GM13976 (cell line): ENCODE results near the gene SPOCK1.

ENCODE experiments used
- DNase-seq: peaks from one replicate; pipeline ENCODE4 v3.0.0; 2012; ENCODE audit warnings: low spot score
- in situ Hi-C: fragments of 300-500 bp; cut with MboI; formaldehyde crosslinking; loops from one replicate; pipeline ENCODE4 v1.12.0; 2022; ENCODE audit warnings: low sequenced_read_pairs, mixed read lengths, inconsistent platforms; ENCODE audit not compliant: unreplicated experiment
- TF ChIP-seq, protein P1 (sequence below): IDR thresholded peaks from 2 replicates; pipeline ENCODE4 v1.5.1; 2012; ENCODE audit warnings: borderline replicate concordance, mild to moderate bottlenecking; ENCODE audit not compliant: insufficient read depth; ENCODE audit errors: extremely low read depth, missing control alignments, control extremely low read depth

The SPOCK1 gene

DNA sequence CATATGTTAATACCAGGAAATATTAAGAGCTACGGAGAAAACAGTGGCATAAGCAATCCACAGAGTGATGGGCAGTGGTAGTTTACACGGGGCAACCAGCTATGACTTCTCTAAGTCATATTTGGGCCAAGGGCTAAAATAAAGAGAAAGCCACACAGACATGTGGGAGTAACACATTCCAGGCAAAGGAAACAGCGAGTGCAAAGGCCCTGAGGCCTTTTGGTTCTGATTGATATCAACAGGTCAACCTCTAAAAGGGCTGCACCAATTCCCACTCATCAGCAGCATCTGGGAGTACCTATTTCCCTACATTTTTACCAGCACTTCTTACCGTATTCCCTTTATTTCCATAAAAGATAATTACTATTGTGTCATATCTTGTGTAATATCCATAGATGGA lies 173.4 kb downstream of the SPOCK1 start:
- in situ Hi-C loops = no loop called here
- DNase-seq = no peak
- TF ChIP-seq, protein P1, sequence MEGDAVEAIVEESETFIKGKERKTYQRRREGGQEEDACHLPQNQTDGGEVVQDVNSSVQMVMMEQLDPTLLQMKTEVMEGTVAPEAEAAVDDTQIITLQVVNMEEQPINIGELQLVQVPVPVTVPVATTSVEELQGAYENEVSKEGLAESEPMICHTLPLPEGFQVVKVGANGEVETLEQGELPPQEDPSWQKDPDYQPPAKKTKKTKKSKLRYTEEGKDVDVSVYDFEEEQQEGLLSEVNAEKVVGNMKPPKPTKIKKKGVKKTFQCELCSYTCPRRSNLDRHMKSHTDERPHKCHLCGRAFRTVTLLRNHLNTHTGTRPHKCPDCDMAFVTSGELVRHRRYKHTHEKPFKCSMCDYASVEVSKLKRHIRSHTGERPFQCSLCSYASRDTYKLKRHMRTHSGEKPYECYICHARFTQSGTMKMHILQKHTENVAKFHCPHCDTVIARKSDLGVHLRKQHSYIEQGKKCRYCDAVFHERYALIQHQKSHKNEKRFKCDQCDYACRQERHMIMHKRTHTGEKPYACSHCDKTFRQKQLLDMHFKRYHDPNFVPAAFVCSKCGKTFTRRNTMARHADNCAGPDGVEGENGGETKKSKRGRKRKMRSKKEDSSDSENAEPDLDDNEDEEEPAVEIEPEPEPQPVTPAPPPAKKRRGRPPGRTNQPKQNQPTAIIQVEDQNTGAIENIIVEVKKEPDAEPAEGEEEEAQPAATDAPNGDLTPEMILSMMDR = no peak

DNA sequence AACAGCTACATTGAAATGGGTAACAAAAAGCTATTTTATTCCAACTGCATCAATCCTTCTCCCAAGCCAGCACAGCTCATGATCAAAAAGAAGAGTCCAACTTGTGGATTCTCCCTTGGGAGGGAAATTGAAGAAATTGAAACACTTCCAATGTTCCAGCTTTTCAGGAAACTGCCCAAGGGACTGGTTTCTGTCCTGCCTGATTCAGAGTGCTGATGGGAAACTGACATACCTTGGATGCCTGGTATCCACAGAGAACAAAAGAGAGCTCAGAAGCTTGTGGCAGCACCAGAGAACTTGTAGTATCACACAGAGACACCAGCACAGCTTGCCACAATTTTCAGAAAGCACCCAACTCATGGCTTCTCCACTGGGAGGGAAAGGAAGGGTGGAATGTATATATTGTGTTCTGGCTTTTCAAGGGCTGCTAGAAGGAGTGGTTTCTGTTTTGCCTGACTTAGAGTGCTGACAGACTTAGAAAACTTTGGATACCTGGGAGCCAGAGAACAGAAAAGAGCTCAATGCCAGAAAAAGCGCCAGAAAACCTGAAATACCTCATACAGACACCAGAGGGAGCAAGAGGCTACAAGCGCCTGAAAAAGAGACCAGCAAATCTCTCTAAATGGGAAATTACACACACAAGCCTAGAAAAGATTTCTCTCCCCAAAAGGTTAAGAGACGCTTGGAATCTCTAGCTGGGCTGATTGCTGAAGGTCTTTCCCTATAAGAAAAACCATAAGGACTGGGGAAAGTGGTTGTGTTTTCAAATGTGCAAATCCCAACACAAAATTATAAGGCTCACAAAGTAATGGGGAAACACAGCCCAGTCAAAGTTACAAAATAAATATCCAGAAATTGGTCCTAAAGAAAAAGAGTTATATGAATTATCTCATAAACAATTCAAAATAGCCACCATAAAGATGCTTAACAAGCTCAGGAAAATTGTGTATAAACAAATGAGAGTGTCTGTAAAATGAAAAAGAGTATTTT lies 178.8 kb downstream of the SPOCK1 start:
- DNase-seq = peak; percentile 75
- TF ChIP-seq, protein P1 = peak; percentile 51
- in situ Hi-C loops = no loop called here

DNA sequence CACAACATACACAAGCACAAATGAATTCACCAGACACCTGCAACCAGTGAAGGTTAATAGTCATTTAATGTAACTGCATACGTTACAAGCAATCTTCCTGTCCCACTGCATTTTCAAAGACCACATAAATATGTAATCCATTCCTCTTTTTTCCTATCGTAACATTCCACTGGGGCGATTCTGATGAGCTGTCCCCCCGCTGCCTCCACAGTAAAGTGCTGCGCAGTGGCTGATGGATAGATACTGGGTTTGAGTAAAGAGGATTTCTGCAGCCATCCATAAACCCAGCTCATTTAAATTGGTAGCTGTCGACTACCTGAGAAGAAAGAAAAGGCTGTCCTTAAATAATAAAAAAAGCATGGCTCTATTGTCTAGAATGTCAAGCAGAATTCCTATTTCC lies 181.1 kb downstream of the SPOCK1 start:
- no peak for DNase-seq
- in situ Hi-C loops = no loop called here
- TF ChIP-seq, protein P1 = no peak

DNA sequence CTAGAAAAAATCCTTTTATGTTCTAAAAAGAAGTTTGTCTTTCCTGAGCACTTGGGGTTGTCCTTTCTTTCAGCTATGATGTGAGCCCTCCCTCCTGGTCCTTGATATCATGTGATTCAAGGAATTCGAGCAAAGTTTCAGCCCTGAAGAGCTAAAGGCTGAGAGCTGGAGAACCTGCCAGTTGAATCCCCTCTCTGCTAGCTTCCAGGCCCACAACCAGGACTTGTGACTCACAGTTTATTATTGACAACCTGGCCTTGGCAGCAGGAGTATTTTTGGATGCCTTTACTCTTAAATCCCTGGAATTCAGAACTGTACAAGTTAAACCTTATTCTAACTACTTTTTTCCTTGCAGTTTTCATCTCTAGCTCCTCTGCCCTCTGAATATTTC lies 182.8 kb downstream of the SPOCK1 start:
- in situ Hi-C loops = no loop called here
- no peak for DNase-seq
- TF ChIP-seq, protein P1 = no peak

DNA sequence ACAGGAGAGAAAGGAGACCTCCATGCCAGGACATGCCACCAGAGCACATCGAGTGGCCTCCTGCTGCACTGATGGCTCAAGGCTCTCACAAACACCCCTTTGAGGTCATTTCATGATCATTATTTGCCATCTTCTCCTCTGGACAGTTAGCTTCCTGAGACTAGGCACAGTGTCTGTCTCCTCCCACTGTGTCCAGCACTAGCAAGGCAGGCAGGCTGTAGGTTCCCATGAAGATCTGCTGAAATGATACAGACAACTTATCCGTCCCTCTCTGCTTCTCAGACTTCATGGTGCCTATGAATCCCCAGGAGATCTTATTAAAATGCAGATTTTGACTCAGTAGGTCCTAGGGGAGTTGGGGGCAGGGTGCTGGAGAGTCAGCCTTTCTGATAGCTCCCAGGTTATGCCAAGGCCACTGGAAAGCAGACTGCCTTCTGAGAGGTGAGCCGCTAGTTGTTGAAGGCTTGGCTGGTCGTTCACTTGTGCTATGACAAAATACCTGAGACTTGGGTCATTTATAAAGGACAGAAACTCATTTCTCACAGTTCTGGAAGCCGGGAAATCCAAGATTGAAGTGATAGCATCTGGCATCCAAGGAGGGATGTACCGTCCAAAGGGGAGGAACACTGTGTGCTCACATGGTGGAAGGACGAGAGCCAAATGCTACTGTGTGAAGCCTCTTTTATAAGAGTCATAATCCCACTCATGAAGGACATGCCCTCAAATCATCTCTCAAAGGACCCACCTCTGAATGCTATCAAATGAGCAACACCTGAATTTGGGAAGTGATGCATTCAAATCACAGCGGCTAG lies 183.4 kb downstream of the SPOCK1 start:
- TF ChIP-seq, protein P1 = no peak
- no peak for DNase-seq
- in situ Hi-C loops = no loop called here

DNA sequence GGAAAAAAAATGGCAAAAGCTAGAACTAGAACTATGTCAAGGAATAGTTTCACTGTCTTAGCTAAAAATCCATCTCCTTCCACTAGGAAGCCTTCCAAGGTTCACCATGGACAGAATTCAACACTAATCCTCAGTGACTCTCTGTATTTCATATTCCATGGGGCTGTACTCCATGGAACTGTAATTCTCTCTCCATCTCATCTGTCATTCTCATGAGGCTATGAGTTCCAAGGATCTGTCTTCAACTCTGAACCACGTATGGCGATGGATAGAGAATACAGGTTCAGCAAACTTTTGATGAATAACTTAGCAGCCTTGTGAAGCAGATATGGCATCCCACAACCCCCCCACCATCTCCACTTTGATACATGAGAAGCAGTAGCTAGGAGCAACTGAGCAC lies 184.0 kb downstream of the SPOCK1 start:
- in situ Hi-C loops = no loop called here

More for the DNA sequence above, 184.0 kb downstream of the SPOCK1 start:
- TF ChIP-seq, protein P1 = no peak
- DNase-seq = no peak
